Natural killer cell (primary cell): Measurements from ENCODE around the gene GNG3. TPM values are rescaled to one million over a fixed set of nuclear protein-coding genes. Genes with fewer than 3 reads are reported as not detected.

Experiments used
- ATAC-seq, 3 donors: fragments of 150-1000 bp in 2 of 3; fragments of 200-7000 bp in 1 of 3; cut with Tn5 transposase; 1 replicate in 1 of 3; 2 replicates in 2 of 3; pipeline ENCODE4 v1.10.0; 2021; ENCODE audit warnings: mild to moderate bottlenecking in 2 of 3, moderate library complexity in 2 of 3
- DNase-seq, 2 donors: peaks; one replicate each; pipeline versions ENCODE4 v3.0.0 to v3.0.0-alpha.2; 2013 to 2021; ENCODE audit warnings: mixed read lengths in 1 of 2
- H3K27ac ChIP-seq: one replicate; pipeline ENCODE4 v1.5.1; 2013; ENCODE audit warnings: mild to moderate bottlenecking, low read length
- H3K27me3 ChIP-seq: one replicate; pipeline ENCODE4 v1.6.1; 2013; ENCODE audit warnings: low read length; ENCODE audit not compliant: control insufficient read depth, insufficient read depth
- H3K36me3 ChIP-seq: one replicate; pipeline ENCODE4 v1.6.1; 2013; ENCODE audit warnings: low read length; ENCODE audit not compliant: control insufficient read depth, insufficient read depth
- H3K4me1 ChIP-seq: one replicate; pipeline ENCODE4 v1.6.1; 2013; ENCODE audit warnings: low read length; ENCODE audit not compliant: control insufficient read depth, insufficient read depth
- H3K4me3 ChIP-seq: one replicate; pipeline ENCODE4 v1.5.1; 2013; ENCODE audit warnings: low read length
- H3K9me3 ChIP-seq: one replicate; pipeline ENCODE4 v1.6.1; 2013; ENCODE audit warnings: low read length; ENCODE audit not compliant: control insufficient read depth, insufficient read depth
- H3K27ac Mint-ChIP-seq, 2 donors: one replicate each; pipeline ENCODE4 v1.8.0; 2022; ENCODE audit warnings: mild to moderate bottlenecking in 2 of 2, mixed read lengths in 2 of 2, moderate library complexity in 1 of 2
- H3K27me3 Mint-ChIP-seq, 2 donors: one replicate each; pipeline ENCODE4 v1.8.0; 2022; ENCODE audit warnings: low read depth in 2 of 2, mixed read lengths in 2 of 2
- H3K36me3 Mint-ChIP-seq: one replicate; pipeline ENCODE4 v1.8.0; 2022; ENCODE audit warnings: mixed read lengths
- H3K4me1 Mint-ChIP-seq, 2 donors: one replicate each; pipeline ENCODE4 v1.8.0; 2022; ENCODE audit warnings: mixed read lengths in 2 of 2
- H3K4me3 Mint-ChIP-seq: one replicate; pipeline ENCODE4 v1.8.0; 2022; ENCODE audit warnings: mild to moderate bottlenecking, moderate library complexity, mixed read lengths
- H3K9me3 Mint-ChIP-seq, 2 donors: one replicate each; pipeline ENCODE4 v1.8.0; 2022; ENCODE audit warnings: mixed read lengths in 2 of 2
- CTCF ChIP-seq: fragments of 200-600 bp; IDR thresholded peaks from one replicate; pipeline ENCODE4 v1.8.0; 2022; ENCODE audit warnings: antibody characterized with exemption
- WGBS: methylation state at CpG from one replicate; pipeline ENCODE4 v1.1.7; 2013; ENCODE audit warnings: missing lambda C conversion rate; ENCODE audit not compliant: insufficient coverage; 5-methylcytosine and 5-hydroxymethylcytosine counted together
- intact Hi-C: fragments of 100-400 bp; cut with micrococcal nuclease; formaldehyde crosslinking; loops from one replicate; pipeline ENCODE4 v1.14.2; 2022
- total RNA-seq, 4 donors: library from RNA; stranded (reverse); fragments of 120-200 nt in 1 of 4; gene quantifications; one replicate each; pipeline versions ENCODE4 v1.2.3 to v1.2.4, GENCODE V29; 2013 to 2022

The GNG3 gene
- total RNA-seq, 3 donors from 2014 or later (not counting 1 experiment from before 2014, with no cell fraction given): not detected

- ATAC-seq (no peak), DNase-seq (no peak)
- 53% methylated on average over 3 of the region's 3 CpGs for WGBS
- Histone ChIP-seq H3K4me1 (peaks cover 24% of the 10 kb centered on the region), H3K4me3 (no peak overlapping the region), H3K36me3 (peaks cover 52% of the 10 kb centered on the region), H3K27ac (no peak overlapping the region), H3K27me3 (no peaks in the 10 kb centered on the region), H3K9me3 (no peaks in the 10 kb centered on the region)
- no peak for TF ChIP-seq CTCF
- intact Hi-C loops: no loop called here
- Mint-ChIP-seq H3K27me3 (no peaks in the 10 kb centered on the region), H3K9me3 (no peaks in the 10 kb centered on the region), H3K27ac (peak overlapping the region; percentile 66 to 72), H3K4me3 (no peak overlapping the region), H3K4me1 (peaks cover 21 to 39% of the 10 kb centered on the region in 2 donors), H3K36me3 (peaks cover 8% of the 10 kb centered on the region)
Measured at GRCh38 chr11:62712861-62713260, 5.4 kb downstream of the GNG3 start.

GRCh38 chr11:62713343-62713742 lies 5.9 kb downstream of the GNG3 start:
- WGBS: 88% methylated on average over 1 of the region's 2 CpGs
- Mint-ChIP-seq H3K27ac (peak overlapping the region; percentile 66 to 72), H3K4me1 (peaks cover 21 to 38% of the 10 kb centered on the region in 2 donors), H3K36me3 (peaks cover 8% of the 10 kb centered on the region), H3K9me3 (no peaks in the 10 kb centered on the region), H3K27me3 (no peaks in the 10 kb centered on the region), H3K4me3 (no peak overlapping the region)
- no peak for DNase-seq
- Histone ChIP-seq H3K4me3 (no peak overlapping the region), H3K9me3 (no peaks in the 10 kb centered on the region), H3K27ac (no peak overlapping the region), H3K27me3 (no peaks in the 10 kb centered on the region), H3K4me1 (peaks cover 19% of the 10 kb centered on the region), H3K36me3 (peaks cover 56% of the 10 kb centered on the region)
- intact Hi-C loops: no loop called here
- no peak for TF ChIP-seq CTCF
- ATAC-seq: no peak

GRCh38 chr11:62715150-62716130 lies 8.0 kb downstream of the GNG3 start:
- peaks cover 74% of the 10 kb centered on the region for H3K36me3 ChIP-seq
- ATAC-seq (no peak), DNase-seq (no peak)
- no peak for TF ChIP-seq CTCF
- no peaks in the 10 kb centered on the region for H3K27me3 ChIP-seq
- H3K9me3 ChIP-seq: no peaks in the 10 kb centered on the region
- H3K36me3 Mint-ChIP-seq: peaks cover 18% of the 10 kb centered on the region
- no peaks in the 10 kb centered on the region for H3K9me3 Mint-ChIP-seq
- no peaks in the 10 kb centered on the region for H3K27me3 Mint-ChIP-seq
- H3K4me3 ChIP-seq: no peak overlapping the region
- H3K4me3 Mint-ChIP-seq: no peak overlapping the region
- H3K4me1 Mint-ChIP-seq: peaks cover 4 to 29% of the 10 kb centered on the region in 2 donors
- WGBS: 97% methylated on average over 23 of the region's 24 CpGs
- no peak overlapping the region for H3K27ac ChIP-seq
- H3K27ac Mint-ChIP-seq: peak overlapping the region; percentile 41 to 72
- intact Hi-C loops: no loop called here
- H3K4me1 ChIP-seq: peaks cover 3% of the 10 kb centered on the region
